ENCODE data around the gene ZNF423. TPM values are rescaled to one million over a fixed set of nuclear protein-coding genes. Genes with fewer than 3 reads are reported as not detected.
"Not testable (repeated sequence)": the region's sequence is repeated elsewhere in the genome, so short reads cannot be mapped to it uniquely, and the experiment has no call there.

ZNF423 gene
- total RNA-seq, 1 experiment from 2014 or later = 0.97 TPM

- DNase-seq (ENCODE audit: low spot score) = no peak
Measured at GRCh38 chr16:49515016-49515565, 340.8 kb downstream of the ZNF423 start.

GRCh38 chr16:49514073-49514980 lies 341.6 kb downstream of the ZNF423 start:
- no peak for DNase-seq (ENCODE audit: low spot score)

GRCh38 chr16:49513040-49513439 lies 342.9 kb downstream of the ZNF423 start:
- DNase-seq (ENCODE audit: low spot score) = no peak

GRCh38 chr16:49510654-49511305 lies 345.1 kb downstream of the ZNF423 start:
- DNase-seq (ENCODE audit: low spot score) = no peak

GRCh38 chr16:49510141-49510540 lies 345.8 kb downstream of the ZNF423 start:
- DNase-seq (ENCODE audit: low spot score) = no peak

- not testable (repeated sequence) for DNase-seq (ENCODE audit: low spot score)
Measured at GRCh38 chr16:49506058-49507013, 349.6 kb downstream of the ZNF423 start.

- no peak for DNase-seq (ENCODE audit: low spot score)
Measured at GRCh38 chr16:49505556-49505955, 350.4 kb downstream of the ZNF423 start.

GRCh38 chr16:49504626-49505025 lies 351.3 kb downstream of the ZNF423 start:
- DNase-seq (ENCODE audit: low spot score) = no peak

GRCh38 chr16:49504023-49504364 lies 351.9 kb downstream of the ZNF423 start:
- no peak for DNase-seq (ENCODE audit: low spot score)

GRCh38 chr16:49503256-49504022 lies 352.5 kb downstream of the ZNF423 start:
- DNase-seq (ENCODE audit: low spot score) = no peak

GRCh38 chr16:49502136-49502881 lies 353.6 kb downstream of the ZNF423 start:
- no peak for DNase-seq (ENCODE audit: low spot score)

GRCh38 chr16:49499869-49500610 lies 355.9 kb downstream of the ZNF423 start:
- no peak for DNase-seq (ENCODE audit: low spot score)

- no peak for DNase-seq (ENCODE audit: low spot score)
Measured at GRCh38 chr16:49499414-49499785, 356.5 kb downstream of the ZNF423 start.

- no peak for DNase-seq (ENCODE audit: low spot score)
Measured at GRCh38 chr16:49498666-49499413, 357.1 kb downstream of the ZNF423 start.

GRCh38 chr16:49498264-49498663 lies 357.6 kb downstream of the ZNF423 start:
- no peak for DNase-seq (ENCODE audit: low spot score)

GRCh38 chr16:49497466-49497865 lies 358.4 kb downstream of the ZNF423 start:
- no peak for DNase-seq (ENCODE audit: low spot score)

GRCh38 chr16:49496656-49497055 lies 359.3 kb downstream of the ZNF423 start:
- DNase-seq (ENCODE audit: low spot score) = no peak

GRCh38 chr16:49495596-49496355 lies 360.1 kb downstream of the ZNF423 start:
- DNase-seq (ENCODE audit: low spot score) = no peak
